SH-SY5Y (cell line): Measurements from ENCODE around the gene FOXS1.

Experiments
- GATA2 ChIP-seq: IDR thresholded peaks from 2 replicates; pipeline ENCODE4 v1.6.1; 2011; ENCODE audit warnings: mild to moderate bottlenecking, low read depth, low read length
- GATA3 ChIP-seq: IDR thresholded peaks from 2 replicates; pipeline ENCODE4 v1.6.1; 2011; ENCODE audit warnings: low read depth, mild to moderate bottlenecking, low read length, moderate library complexity

- no peak for TF ChIP-seq GATA2
- TF ChIP-seq GATA3: no peak
Measured at GRCh38 chr20:31833931-31834521, 11.4 kb downstream of the FOXS1 start.
